ENCODE measurements around the gene FOXS1.

The FOXS1 gene

GRCh38 chr20:31826074-31826473, 19.3 kb downstream of the FOXS1 start:
- no peaks in the 10 kb centered on the region for H3K36me3 ChIP-seq
- H3K4me1 ChIP-seq (ENCODE audit: control insufficient read depth in 1 of 2, insufficient read depth in 1 of 2, low read depth in 1 of 2, low read length in 1 of 2) = peaks cover 3 to 7% of the 10 kb centered on the region in 2 experiments
- no peak overlapping the region for H3K27ac ChIP-seq
- H3K27me3 ChIP-seq = peaks cover 8% of the 10 kb centered on the region
- H3K4me3 ChIP-seq (ENCODE audit: low read depth in 1 of 2, low read length in 1 of 2) = no peak overlapping the region
- no peaks in the 10 kb centered on the region for H3K9me3 ChIP-seq
- TF ChIP-seq CTCF (IDR thresholded peaks at IDR 0.05) = no peak

- no peak overlapping the region for H3K4me3 ChIP-seq (ENCODE audit: low read depth in 1 of 2, low read length in 1 of 2)
- peaks cover 3 to 7% of the 10 kb centered on the region in 2 experiments for H3K4me1 ChIP-seq (ENCODE audit: control insufficient read depth in 1 of 2, insufficient read depth in 1 of 2, low read depth in 1 of 2, low read length in 1 of 2)
- H3K27ac ChIP-seq = no peak overlapping the region
- TF ChIP-seq CTCF (IDR thresholded peaks at IDR 0.05) = no peak
- peaks cover 8% of the 10 kb centered on the region for H3K27me3 ChIP-seq
- H3K9me3 ChIP-seq = no peaks in the 10 kb centered on the region
- no peaks in the 10 kb centered on the region for H3K36me3 ChIP-seq
Measured at GRCh38 chr20:31824554-31825313, 20.7 kb downstream of the FOXS1 start.

GRCh38 chr20:31824125-31824485, 21.3 kb downstream of the FOXS1 start:
- no peak for TF ChIP-seq CTCF (IDR thresholded peaks at IDR 0.05)
- Histone ChIP-seq H3K27me3 (peaks cover 8% of the 10 kb centered on the region), H3K9me3 (no peaks in the 10 kb centered on the region), H3K36me3 (no peaks in the 10 kb centered on the region), H3K4me1 (ENCODE audit: control insufficient read depth in 1 of 2, insufficient read depth in 1 of 2, low read depth in 1 of 2, low read length in 1 of 2) (peaks cover 3 to 7% of the 10 kb centered on the region in 2 experiments), H3K4me3 (ENCODE audit: low read depth in 1 of 2, low read length in 1 of 2) (no peak overlapping the region), H3K27ac (no peak overlapping the region)

- Histone ChIP-seq H3K9me3 (no peaks in the 10 kb centered on the region), H3K36me3 (no peaks in the 10 kb centered on the region), H3K27ac (no peak overlapping the region), H3K4me3 (ENCODE audit: low read depth in 1 of 2, low read length in 1 of 2) (no peak overlapping the region), H3K4me1 (ENCODE audit: control insufficient read depth in 1 of 2, insufficient read depth in 1 of 2, low read depth in 1 of 2, low read length in 1 of 2) (peaks cover 3 to 7% of the 10 kb centered on the region in 2 experiments), H3K27me3 (peaks cover 8% of the 10 kb centered on the region)
- no peak for TF ChIP-seq CTCF (IDR thresholded peaks at IDR 0.05)
Measured at GRCh38 chr20:31823360-31824124, 21.9 kb downstream of the FOXS1 start.

GRCh38 chr20:31822421-31823330, 22.7 kb downstream of the FOXS1 start:
- Histone ChIP-seq H3K4me1 (ENCODE audit: control insufficient read depth in 1 of 2, insufficient read depth in 1 of 2, low read depth in 1 of 2, low read length in 1 of 2) (peaks cover 3 to 7% of the 10 kb centered on the region in 2 experiments), H3K9me3 (no peaks in the 10 kb centered on the region), H3K36me3 (no peaks in the 10 kb centered on the region), H3K27me3 (peaks cover 8% of the 10 kb centered on the region), H3K27ac (no peak overlapping the region), H3K4me3 (ENCODE audit: low read depth in 1 of 2, low read length in 1 of 2) (peak overlapping the region in 1 of 2 experiments; percentile 13)
- TF ChIP-seq CTCF (IDR thresholded peaks at IDR 0.05) = peak; percentile 97
